GM12875 (cell line): Measurements from ENCODE around the gene H3-3A.

ENCODE experiments used
- H3K4me3 ChIP-seq: one replicate; pipeline ENCODE4 v1.5.1; 2011; ENCODE audit warnings: low read depth, low read length, control low read depth
- TF ChIP-seq, protein P1 (sequence below): IDR thresholded peaks from 2 replicates; pipeline ENCODE4 v1.5.1; 2011; ENCODE audit warnings: low read depth, mild to moderate bottlenecking, control low read depth, inconsistent platforms, low read length, moderate library complexity, borderline replicate concordance; ENCODE audit not compliant: insufficient read depth

The H3-3A gene

DNA sequence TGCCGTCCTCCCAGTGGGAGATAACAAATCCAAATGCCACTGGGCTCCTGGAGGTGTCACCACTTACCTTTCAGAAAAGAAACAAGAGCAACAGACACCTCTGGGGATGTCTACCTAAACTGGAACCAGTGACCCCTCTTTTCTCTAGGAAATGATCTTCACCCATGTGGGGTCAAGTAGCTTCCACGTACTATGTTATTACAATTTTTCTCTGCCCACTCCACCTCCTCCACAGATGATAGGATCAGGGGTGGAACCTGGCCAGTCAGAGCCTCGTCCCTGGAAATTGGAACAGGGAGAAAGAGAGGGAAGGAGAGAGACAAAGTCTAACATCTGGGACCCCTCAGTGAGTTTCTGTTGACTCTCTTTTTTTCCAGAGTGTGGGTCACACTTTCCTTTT is 50.1 kb downstream of the H3-3A start:
- TF ChIP-seq, protein P1, sequence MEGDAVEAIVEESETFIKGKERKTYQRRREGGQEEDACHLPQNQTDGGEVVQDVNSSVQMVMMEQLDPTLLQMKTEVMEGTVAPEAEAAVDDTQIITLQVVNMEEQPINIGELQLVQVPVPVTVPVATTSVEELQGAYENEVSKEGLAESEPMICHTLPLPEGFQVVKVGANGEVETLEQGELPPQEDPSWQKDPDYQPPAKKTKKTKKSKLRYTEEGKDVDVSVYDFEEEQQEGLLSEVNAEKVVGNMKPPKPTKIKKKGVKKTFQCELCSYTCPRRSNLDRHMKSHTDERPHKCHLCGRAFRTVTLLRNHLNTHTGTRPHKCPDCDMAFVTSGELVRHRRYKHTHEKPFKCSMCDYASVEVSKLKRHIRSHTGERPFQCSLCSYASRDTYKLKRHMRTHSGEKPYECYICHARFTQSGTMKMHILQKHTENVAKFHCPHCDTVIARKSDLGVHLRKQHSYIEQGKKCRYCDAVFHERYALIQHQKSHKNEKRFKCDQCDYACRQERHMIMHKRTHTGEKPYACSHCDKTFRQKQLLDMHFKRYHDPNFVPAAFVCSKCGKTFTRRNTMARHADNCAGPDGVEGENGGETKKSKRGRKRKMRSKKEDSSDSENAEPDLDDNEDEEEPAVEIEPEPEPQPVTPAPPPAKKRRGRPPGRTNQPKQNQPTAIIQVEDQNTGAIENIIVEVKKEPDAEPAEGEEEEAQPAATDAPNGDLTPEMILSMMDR: no peak
- no peak overlapping the region for H3K4me3 ChIP-seq

DNA sequence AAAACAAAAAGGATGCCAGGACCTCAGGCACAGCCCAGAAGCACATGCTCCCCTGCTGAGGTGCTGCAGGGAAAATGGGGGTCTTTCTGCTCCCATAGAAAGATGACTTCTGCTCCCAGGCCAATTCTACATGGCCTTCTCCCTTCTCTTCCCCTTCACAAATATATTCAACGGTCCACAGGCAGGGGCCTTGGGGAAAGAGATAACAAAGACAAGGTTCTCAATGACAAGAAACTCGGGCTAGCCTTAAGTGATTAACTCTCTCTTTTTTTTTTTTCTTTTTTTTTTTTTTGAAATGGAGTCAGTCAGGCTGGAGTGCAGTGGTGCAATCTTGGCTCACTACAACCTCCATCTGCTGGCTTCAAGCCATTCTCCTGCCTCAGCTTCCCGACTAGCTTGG is 54.2 kb downstream of the H3-3A start:
- TF ChIP-seq, protein P1: no peak
- no peak overlapping the region for H3K4me3 ChIP-seq

DNA sequence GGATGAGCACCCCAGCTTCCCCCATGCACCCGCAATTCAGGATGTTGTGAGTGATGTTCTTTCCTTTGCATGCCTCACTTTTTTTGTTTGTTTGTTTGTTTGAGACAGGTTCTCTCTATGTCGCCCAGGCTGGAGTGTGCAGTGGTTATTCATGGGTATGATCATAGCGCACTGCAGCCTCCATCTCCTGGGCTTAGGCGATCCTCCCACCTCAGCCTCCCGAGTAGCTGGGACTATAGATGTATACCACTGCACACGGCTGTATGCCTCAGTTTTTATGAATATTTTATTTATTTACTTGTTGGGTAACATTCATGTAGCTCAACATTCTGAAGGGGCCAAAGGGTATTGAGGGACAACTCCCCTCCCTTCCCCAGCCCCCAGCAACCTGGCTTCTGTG is 54.8 kb downstream of the H3-3A start:
- TF ChIP-seq, protein P1: no peak
- H3K4me3 ChIP-seq: no peak overlapping the region

DNA sequence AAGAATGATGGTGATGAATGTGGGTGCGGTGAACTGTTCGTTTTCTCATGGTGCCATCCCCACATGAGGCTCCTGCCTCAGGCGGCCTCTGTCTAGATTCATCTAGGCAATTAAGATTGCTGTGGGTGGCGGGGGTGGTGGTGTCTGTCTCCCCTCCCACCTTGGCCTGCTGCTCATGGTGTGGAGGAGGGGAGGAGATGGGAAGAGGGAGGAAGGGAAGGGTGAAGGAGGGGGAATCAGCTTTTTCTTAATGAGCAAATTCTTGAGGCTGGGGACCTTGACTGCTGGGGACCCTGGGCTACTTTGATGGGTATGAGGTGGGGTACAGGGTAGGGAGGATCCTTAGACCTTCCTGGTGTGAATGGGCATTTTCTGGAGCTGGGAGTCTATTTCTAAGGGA is 55.8 kb downstream of the H3-3A start:
- TF ChIP-seq, protein P1: no peak

DNA sequence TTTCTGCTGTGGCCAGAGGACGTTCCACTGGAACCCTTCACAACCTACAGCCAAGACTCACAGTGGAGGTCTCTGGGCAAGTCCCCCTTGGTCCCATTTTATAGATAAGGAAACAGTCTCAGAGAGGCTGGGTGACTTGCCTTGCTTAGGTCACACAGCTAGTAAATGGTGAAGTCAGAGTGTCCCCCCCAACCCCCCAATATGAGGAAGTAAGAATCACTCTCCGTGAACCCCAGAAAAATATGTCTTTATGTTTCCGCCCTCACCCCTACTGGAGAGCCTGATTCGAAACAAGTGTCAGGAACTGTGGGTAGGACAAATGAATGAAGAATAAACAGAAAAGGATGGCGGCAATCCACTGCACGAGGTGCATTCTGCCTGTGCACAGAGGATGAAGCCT is 56.7 kb downstream of the H3-3A start:
- TF ChIP-seq, protein P1: no peak

More for the DNA sequence above, 55.8 kb downstream of the H3-3A start:
- no peak overlapping the region for H3K4me3 ChIP-seq

DNA sequence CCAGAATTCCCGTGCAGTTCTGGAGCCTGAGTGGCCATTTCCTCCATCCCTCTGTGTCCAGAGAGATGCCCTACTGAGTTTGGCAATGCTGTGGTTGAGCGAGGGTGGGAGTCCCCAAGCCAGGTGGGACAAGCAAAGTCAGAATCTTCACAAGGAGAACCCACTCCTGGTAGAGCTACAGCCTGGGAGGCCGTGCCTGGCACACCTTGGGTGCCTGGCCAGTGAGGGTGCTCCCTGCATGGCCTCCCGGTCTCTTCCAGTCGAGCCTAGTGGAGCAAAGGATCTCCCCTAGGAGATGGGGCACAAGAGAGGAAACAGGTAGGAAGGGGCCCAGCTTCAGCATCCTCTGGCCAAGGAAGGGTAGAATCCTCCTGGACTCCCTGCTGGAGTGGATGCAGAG is 57.9 kb downstream of the H3-3A start:
- no peak overlapping the region for H3K4me3 ChIP-seq
- TF ChIP-seq, protein P1: no peak

More for the DNA sequence above, 56.7 kb downstream of the H3-3A start:
- no peak overlapping the region for H3K4me3 ChIP-seq

DNA sequence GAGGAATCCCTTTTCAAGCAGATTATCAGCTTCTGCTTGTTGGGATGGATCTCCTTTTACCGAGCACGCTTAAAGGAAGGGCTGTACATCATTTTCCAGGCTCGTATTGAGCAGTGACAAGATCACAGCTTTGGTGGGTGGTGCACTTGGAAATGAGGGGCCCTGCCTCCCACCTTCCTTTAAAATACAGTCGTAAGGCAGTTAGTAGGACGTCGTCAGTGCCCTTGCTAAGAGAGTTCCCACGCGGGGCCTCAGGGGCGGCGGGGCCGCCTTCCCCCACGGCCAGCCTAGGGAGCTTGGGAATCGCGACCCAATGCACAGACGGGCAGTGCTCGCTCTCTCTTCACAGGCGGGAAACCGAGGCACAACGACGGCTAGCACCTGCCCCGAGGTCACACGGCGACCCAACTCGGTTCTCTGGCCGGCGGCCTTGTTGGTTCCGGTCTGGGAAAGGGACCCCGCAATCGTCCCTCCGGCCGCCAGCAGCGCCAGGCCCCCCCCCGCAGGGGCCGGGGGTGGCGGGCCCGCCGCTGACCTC is 58.6 kb downstream of the H3-3A start:
- TF ChIP-seq, protein P1: no peak
- H3K4me3 ChIP-seq: peak overlapping the region; percentile 76
